SIG-M5 treated with dmso at 0.1 percent for 504 hours (cell line): ENCODE results near the gene ALG12.

Experiments
- DNase-seq: peaks from one replicate; lab custom pipeline; 2025; ENCODE audit not compliant: unreplicated experiment; lab: John Stamatoyannopoulos, UW

The ALG12 gene

DNA sequence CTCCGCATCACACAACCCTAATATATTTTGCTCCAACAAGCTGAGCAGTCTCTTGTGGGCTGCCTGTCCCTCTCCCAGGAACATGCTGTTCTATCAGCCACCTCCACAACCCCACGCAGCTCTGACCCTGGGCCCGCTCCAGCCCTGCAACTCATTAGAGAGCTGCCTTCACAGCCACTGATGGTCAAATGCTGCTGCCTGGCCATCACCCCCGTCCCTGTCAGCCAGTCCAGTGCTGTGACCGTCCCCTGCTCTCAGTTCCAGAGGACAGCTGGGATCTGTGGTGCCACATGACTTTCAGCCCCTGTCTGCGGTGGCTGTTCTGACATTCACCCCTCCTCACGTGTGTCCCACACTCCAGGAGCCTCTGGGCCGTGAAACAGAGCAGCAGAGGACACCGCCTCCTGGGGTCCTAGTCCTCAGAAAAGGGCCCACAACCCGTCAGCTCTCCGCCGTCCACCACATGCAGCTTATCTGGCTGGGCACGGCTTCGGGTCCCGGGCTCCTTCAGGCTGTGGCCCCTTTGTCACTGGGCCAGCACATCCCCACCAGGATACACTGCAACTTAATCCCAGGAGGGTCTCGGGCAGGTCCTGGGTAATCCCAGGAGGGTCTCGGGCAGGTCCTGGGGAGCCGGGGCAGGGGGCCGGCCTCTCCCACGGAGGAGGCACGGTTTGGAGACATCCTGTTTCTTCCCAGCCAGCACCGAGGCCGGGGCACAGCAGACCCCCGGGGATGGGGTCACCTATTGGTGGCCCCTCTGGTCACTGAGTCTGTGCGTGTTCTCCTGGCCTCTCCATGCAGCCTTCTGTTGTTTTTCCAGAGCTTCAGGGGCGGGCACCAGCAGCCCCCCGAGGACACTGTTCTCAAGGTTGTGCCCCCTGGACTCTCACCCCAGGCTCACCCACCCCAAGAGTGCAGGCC lies 15.3 kb upstream of the ALG12 start:
- no peak for DNase-seq

DNA sequence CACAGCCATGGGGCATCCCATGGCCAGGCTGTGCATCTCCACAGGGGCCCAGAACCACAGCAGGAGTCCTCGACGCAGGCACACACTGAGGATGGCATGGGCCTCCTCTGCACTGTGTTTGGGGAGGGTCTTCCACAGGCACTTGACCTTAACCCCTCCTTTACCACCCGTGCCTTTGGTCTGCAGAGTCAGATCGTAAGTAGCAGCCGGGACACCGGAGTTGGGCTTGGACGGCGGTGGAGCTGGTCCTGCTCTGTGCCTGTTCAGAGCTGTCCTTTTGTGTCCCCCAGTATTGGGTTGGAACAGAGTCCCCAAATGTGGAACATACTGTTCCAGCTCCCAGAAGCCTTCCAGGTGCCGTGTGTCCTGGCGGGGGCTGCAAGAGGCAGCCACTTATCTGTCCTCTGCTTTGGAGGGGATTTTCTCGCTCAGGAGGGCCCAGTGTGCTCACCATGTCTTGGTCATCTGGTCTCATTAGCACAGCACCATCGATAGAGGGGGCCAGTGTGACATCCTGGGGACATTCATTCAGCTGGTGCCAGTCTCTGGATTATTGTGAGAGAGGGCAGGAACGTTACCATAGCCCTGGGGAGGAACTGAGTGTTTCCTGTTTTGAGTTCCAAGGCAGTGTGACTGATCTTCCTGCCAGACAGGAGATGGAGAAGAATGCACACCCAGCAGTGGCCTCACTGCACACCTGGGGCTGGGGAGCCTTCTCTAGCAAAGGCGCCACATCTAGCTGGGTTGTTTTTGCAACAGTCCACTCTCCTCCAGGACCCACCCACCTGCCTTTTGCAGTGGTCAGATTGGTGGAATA lies 12.6 kb upstream of the ALG12 start:
- DNase-seq = peak; percentile 86

DNA sequence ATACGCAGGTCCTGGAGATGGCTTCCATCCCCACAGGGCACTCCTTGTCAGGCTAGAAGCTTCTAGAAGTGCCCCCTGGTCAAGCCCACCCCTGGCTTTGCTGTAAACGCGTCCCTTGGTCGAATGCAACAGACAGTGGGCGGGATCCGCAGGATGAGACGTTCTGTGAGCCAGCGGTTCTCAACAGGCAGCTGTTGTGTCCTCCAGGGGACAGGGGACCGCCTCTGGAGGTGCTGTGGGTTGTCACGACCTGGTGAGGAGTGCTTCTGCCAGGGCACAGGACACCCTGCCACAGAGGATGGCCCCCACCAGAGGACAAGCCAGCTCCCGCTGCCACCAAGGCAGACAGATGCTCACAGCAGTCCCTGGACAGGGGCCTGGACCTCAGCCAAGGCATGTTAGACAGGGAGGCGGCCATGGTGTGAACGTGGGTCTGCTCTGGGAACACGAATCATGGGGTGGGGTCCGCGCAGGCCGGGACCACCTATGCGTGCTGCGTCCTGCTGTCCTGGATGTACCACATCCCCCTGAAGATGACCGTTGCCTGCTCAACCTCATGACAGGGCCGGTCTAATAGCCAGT lies 11.8 kb upstream of the ALG12 start:
- DNase-seq = no peak

DNA sequence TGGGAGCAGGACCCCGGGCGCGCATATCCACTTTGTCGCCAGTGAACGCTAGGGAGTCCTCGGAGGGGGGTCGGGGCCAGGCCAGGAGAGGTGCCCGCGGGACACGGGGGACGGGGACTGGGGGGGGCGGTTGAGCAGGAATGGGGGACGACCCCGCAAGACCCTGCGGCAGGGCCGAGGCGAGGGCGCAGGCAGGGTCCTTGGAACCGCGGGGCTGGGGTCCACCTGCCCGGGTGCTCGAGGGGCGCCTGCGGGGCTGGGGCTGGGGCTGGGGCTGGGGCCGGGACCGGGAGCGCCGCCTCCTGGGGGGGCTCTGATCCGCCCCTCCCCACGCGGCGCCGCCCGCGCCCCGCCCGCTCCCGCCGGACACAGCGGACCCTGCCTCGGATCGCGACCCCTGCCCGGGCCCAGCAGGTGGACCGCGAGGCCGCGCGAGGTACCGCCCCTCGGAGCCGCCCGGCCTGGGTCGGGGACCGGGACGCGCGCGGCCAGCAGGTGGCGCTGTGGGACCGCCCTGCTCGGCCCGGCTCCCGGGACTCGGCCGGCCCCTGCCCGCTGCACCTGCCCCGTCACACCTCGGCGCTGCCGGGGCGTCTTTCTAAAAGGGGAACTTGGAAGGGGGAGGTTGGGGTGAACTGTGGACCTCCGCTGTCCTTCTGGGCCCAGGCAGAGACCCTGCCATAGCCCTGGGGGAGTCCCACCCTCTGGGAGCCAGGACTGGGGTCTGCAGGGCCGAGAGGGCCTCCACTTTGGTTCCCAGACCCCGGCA lies 11.2 kb upstream of the ALG12 start:
- DNase-seq = peak; percentile 7

DNA sequence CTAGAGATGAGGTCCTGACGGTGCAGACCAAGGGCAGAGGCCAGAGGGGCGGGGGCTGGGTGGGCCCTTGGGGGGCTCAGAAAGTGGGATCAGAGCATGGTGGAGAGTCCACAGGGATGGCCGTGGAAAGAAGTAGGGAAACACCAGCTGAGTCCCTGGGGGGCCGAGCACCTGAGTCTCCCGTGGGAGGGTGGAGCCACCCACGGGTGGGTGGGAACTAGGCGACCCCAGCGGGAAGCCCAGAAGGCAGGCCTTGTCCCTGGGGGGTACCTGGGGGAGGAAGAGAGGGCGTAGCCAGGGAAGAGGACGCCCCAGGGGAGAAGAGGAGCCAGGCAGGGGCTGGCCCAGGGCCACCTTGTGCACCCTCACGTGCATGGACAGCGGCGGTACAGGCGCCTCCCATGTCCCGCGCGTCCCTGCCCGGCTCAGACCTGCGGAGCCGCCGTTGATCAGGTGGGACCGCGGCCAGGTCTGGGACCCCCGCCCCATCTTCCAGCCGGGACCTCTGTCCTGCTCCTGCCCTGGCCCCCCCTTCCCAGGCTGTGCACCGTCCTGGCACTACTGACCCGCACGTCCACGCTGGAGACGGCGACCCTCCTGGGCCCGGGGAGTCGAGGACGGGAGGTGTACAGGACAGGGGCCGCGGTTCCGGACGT lies 10.4 kb upstream of the ALG12 start:
- DNase-seq = no peak

DNA sequence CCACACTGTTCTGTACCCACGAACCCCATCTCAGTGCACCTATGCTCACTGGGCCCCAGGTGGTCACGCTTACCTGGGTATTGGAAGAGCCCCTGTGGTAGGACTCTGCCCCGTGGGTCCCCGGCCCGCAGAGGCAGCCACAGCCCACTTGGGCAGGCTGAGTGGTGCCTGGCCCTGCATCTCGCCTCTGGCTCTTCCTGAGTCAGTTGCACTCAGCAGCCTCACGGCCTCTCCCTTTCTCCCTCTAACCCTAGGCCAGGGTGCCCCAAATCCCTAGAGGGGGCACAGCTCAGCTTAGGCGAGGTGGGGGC lies 9.9 kb upstream of the ALG12 start:
- no peak for DNase-seq

DNA sequence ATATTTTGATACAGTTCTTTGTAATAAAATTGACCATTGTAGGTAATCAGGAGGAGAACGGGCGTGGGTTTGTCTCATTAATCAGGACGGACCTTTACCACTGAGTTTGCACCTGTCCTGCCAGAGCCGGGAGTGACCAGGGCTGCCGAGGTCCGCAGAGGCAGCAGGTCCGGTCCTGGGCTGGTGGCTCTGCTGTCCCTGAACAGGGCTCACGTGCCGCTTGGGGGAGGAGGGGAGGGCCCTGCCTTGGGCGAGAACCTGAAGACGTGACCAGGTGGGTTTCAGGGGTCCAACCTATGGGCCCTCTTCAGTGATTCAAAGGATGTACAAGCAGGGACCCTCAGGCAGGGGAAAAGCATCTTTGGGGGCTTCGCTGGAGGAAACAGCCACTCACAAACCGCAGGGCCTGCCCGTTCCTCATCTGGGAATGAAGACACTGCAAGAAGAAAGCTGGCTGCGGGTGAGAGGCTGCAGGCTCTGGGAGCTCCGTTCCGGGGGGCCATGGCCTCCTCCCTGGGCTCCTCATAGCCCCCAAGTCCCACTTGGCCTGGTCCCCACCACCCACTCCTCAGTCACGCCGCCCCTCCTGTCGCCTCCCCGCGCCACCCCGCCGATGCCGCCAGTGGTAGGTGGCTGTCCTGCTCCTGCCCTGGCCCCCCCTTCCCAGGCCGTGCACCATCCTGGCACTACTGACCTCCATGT lies 9.4 kb upstream of the ALG12 start:
- DNase-seq = no peak

DNA sequence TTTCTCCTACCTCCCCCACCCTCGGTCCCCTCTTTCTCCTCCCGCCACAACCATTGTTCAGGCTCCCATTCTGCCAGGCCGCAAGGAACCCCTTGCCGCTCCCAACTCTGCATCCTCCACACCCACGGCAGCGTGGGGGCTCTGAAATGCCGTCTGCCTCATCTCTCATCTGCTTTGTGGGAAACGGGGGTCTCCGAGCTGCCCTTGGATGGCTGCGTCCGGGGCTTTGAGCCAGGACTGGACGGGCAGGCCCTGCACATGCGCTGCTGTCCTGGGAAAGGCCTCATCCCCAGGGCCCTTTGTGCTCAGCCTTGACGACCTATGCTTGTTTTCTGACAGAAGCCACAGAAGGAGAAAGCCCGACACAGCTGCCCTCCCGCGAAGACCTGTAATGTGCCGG lies 8.7 kb upstream of the ALG12 start:
- DNase-seq = no peak

DNA sequence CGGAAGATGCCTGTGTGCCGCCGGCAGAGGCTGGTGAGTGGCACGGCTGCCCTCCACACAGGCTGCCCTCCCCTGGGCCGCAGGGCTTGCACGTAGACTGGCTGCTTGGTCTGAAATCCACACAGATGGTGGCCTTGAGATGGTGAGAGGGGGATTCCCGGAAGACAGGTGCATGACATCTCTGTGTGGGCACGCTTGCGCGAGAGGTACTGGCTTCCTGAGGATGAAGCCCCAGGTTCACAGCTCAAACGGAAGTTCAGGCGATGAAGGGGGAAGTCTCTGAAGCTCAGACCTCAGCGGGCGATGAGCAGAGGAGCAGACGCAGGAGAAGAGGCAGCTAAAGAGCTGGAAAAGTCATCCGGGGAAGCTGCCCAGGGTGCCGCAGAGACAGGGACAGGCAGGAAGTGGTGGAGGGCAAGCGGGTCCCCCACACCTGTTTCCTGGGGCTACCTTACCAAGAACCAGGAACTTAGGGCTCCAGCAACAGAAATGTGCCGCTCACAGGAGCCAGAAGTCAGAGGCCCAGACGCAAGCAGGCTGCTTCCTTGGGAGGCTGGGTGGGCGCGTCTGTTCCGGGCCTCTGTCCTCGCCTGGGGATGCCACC lies 7.4 kb upstream of the ALG12 start:
- DNase-seq = no peak

DNA sequence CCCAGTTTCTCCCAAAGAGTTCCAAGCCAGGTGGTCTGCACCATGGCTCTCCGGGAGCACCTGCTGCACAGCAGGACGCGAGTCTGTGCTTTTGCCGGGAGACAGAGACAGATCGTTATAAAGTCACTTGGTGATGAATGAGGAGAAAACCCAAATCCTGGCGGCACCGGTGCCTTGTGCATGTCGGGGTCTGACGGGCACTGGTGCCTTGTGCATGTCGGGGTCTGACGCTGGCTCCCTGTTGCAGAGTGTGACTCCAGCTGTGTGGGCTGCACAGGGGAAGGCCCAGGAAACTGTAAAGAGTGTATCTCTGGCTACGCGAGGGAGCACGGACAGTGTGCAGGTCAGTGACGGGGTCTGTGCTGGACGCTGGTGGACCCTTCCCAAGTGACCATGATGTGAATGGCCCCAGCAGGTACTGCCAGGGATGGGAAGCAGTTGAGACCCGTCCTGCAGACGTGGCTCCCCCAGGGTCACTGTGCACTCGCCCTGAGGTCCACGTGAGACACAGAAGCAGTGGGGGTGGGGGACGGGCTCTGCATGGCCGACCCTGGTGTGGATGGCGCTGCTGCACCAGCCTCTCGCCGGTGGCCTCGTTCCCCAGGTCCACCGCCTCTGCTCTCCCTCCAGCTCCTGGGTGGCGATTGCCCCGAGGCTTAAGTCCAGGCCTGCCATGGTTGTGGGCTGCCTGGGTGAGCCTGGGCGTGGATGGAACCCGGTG lies 6.0 kb upstream of the ALG12 start:
- DNase-seq = no peak

DNA sequence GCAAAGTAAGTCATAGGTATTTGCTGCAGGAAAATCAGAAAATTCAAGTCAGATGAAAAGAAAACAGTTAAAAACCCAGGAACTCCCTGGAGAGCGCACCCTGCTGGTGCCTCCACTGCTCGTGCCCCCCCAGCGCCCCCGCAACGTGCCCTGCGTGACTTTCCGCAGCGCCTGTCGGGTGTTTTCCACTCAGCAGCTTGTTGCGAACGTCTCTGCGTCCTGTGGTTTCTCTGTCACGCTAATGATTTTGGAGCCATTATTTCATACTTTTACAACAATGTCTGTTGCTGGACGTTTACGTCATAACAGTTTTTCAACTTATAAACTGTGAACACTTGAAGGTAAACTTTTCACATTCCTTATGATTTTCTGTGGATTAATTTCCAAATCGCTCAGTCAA lies 5.2 kb upstream of the ALG12 start:
- DNase-seq = no peak

DNA sequence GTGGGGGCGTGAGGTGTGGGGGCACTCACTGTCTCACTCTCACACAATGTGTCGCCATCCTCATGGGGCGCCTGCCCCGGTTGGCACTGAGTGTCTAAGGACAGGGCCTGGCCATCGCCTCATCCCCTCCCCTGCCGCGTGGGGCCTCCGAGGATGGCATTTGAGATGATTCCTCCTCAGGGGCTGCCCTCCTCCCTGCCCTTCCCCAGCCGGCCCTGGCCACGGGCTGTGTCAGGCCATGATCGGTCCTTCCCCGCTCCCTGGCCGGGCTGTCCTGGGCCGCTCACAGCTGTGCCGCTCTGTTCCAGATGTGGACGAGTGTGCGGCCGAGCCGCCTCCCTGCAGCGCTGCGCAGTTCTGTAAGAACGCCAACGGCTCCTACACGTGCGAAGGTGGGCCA lies 4.7 kb upstream of the ALG12 start:
- DNase-seq = no peak

DNA sequence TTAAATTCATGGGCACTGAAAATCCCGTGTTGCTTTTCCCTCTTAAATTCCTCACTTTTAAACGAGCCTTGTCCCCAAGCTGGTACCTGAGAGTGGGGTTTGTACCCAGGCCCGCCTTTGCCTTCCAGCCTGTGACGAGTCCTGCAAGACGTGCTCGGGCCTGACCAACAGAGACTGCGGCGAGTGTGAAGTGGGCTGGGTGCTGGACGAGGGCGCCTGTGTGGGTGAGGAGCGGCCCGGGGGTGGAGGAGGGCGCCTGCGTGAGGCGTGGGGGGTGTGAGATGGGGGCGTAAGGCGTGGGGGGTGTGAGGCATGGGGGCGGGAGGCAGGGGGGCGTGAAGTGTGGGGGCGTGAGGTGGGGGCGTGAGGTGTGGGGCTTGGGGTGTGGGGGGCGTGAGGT lies 4.2 kb upstream of the ALG12 start:
- no peak for DNase-seq

DNA sequence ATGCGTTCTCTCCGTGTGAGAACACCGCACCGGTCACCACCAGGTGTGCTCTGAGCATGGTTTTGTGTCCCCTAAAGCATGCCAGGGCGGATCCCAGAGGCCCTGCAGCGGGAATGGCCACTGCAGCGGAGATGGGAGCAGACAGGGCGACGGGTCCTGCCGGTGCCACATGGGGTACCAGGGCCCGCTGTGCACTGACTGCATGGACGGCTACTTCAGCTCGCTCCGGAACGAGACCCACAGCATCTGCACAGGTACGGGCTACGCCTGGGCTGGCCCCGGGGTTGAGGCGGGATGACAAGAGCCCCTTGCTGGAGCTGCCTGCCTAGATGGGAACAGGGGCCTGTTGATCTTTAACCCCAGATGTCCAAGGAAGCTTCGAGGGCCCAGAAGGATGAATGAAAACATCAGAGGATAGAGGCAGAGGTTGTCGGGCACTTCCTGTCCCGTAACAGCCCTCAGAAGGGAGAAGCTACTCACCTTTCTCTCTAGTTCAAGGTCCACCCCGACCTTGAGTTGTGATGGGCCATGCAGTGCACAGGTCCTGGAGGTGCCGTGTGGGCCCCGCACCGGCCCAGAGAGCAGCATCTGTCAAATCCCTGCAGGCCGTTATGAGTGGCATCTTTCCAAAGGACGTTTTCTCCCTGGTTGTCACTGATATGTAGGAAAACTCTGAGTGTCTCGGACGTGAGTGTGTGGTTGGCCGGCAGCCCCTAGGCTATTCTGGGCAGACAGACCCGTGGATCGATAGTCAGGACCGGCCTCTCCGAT lies 3.5 kb upstream of the ALG12 start:
- DNase-seq = no peak

DNA sequence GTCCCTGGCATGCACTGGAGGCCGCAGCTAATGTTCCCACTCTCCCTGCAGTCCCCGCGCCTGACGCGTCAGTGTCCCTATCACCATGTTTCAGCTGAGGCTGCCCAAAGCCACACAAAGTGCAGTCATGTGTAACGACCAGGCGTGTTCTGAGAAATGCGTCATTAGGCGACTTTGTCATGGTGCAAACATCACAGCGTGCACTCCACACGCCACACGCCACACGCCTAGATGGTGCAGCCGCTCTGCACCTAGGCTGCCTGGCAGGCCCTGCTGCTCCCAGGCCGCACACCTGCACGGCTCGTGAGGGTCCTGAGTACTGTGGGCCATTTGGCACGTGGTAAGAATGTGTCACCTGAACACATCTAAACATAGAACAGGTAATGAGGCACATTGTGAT lies 2.6 kb upstream of the ALG12 start:
- DNase-seq = no peak

DNA sequence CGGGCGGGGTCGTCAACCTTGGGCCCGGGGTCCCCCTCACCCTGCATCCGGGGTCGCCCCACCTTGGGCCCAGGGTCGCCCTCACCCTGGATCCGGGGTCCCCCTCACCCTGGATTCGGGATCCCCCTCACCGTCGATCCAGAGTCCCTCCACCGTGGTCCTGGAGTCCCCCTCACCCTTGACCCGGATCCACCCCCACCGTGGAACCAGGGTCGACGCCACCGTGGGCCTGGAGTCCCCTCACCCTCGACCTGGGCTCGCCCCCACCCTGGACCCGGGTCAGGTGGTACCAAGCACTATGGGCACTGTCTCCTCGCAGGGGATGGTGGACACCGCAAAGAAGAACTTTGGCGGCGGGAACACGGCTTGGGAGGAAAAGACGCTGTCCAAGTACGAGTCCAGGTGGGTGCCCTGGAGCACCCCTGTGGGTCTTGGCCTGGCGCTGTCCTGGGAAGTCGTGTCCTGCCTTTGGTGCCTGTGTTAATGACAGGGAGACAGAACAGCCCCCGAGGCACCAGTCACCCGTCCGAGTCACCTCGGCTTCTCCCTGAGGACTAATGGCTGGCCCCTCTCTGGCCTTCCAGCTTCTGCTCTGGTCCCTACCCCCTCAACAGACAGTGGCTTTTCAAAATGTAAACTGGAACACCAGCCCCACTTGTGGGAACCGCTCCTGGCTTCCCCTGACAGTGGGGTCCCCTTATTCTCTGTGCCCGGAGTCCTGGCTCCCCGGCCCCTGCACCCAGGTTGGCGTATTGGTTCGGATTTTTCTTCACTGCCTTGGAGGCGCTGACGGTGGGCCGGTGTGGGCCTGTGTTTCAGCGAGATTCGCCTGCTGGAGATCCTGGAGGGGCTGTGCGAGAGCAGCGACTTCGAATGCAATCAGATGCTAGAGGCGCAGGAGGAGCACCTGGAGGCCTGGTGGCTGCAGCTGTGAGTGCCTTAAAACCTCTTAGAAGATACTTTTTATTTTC lies 958 bp upstream of the ALG12 start:
- DNase-seq = no peak

DNA sequence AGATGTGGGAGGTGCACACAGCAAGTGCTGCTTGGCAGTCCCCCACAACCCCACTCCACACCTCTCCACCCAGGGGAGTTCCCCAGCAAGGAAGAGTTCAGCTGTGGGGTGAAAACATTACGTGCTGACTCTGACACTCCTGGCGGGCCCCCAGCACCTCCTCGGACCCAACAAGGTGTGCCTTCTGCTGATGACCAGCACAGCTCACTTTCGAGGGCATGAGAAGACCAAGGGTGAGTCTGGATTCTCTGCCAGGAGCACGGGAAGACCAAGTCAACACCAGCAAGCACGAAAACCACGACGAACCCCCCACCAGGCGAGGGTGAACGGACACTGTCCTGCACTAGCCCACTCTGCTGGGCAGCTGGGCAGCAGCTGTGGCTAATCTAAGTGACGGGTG lies 1.4 kb downstream of the ALG12 start:
- DNase-seq = no peak
